ENCODE results near the gene OGFR.

OGFR gene

GRCh38 chr20:62818592-62819493, 14.2 kb downstream of the OGFR start (continued):
- 0 out of 2 replicates have a peak, but pooled peaks have one; percentile 42 for TF ChIP-seq PRDM10 (tag by site-specific recombination; IDR thresholded peaks at IDR 0.05)
- TF ChIP-seq, protein P1, sequence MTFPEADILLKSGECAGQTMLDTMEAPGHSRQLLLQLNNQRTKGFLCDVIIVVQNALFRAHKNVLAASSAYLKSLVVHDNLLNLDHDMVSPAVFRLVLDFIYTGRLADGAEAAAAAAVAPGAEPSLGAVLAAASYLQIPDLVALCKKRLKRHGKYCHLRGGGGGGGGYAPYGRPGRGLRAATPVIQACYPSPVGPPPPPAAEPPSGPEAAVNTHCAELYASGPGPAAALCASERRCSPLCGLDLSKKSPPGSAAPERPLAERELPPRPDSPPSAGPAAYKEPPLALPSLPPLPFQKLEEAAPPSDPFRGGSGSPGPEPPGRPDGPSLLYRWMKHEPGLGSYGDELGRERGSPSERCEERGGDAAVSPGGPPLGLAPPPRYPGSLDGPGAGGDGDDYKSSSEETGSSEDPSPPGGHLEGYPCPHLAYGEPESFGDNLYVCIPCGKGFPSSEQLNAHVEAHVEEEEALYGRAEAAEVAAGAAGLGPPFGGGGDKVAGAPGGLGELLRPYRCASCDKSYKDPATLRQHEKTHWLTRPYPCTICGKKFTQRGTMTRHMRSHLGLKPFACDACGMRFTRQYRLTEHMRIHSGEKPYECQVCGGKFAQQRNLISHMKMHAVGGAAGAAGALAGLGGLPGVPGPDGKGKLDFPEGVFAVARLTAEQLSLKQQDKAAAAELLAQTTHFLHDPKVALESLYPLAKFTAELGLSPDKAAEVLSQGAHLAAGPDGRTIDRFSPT (tag by site-specific recombination; IDR thresholded peaks at IDR 0.05), result peak; percentile 50; the same call in 1 of the 2 replicates
- TF ChIP-seq ZNF521 (tag by site-specific recombination; IDR thresholded peaks at IDR 0.05), result no peak
- TF ChIP-seq ZBTB20 (tag by site-specific recombination; IDR thresholded peaks at IDR 0.05), result peak; percentile 76
- TF ChIP-seq, protein P2, sequence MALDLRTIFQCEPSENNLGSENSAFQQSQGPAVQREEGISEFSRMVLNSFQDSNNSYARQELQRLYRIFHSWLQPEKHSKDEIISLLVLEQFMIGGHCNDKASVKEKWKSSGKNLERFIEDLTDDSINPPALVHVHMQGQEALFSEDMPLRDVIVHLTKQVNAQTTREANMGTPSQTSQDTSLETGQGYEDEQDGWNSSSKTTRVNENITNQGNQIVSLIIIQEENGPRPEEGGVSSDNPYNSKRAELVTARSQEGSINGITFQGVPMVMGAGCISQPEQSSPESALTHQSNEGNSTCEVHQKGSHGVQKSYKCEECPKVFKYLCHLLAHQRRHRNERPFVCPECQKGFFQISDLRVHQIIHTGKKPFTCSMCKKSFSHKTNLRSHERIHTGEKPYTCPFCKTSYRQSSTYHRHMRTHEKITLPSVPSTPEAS (tag by site-specific recombination; IDR thresholded peaks at IDR 0.05), result no peak
- TF ChIP-seq ZNF184 (tag by site-specific recombination; IDR thresholded peaks at IDR 0.05), result no peak
- TF ChIP-seq ZNF692 (tag by site-specific recombination; IDR thresholded peaks at IDR 0.05), result peak; percentile 78; the same call in 1 of the 2 replicates
- TF ChIP-seq KLF1 (tag by site-specific recombination; IDR thresholded peaks at IDR 0.05), result peak; percentile 61; the same call in 1 of the 2 replicates
- TF ChIP-seq ZNF148 (tag by site-specific recombination; IDR thresholded peaks at IDR 0.05; ENCODE audit: borderline replicate concordance), result no peak
- no peak for TF ChIP-seq ZNF211 (tag by site-specific recombination; IDR thresholded peaks at IDR 0.05; ENCODE audit: low read depth)
- TF ChIP-seq, protein P3, sequence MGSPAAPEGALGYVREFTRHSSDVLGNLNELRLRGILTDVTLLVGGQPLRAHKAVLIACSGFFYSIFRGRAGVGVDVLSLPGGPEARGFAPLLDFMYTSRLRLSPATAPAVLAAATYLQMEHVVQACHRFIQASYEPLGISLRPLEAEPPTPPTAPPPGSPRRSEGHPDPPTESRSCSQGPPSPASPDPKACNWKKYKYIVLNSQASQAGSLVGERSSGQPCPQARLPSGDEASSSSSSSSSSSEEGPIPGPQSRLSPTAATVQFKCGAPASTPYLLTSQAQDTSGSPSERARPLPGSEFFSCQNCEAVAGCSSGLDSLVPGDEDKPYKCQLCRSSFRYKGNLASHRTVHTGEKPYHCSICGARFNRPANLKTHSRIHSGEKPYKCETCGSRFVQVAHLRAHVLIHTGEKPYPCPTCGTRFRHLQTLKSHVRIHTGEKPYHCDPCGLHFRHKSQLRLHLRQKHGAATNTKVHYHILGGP (tag by site-specific recombination; IDR thresholded peaks at IDR 0.05), result no peak
- TF ChIP-seq ZEB2 (tag by site-specific recombination; IDR thresholded peaks at IDR 0.05), result peak; percentile 54
- no peak for TF ChIP-seq ZNF48 (tag by site-specific recombination; IDR thresholded peaks at IDR 0.05)
- TF ChIP-seq ZBTB17 (tag by site-specific recombination; IDR thresholded peaks at IDR 0.05), result peak; percentile 39; the same call in 1 of the 2 replicates
- TF ChIP-seq PBX3 (CRISPR knock-in tag; IDR thresholded peaks at IDR 0.05), result no peak
- peak; percentile 55; the same call in 1 of the 2 replicates for TF ChIP-seq ZNF341 (tag by site-specific recombination; IDR thresholded peaks at IDR 0.05; ENCODE audit: low read depth)
- TF ChIP-seq ZNF792 (tag by site-specific recombination; IDR thresholded peaks at IDR 0.05), result no peak
- peak; percentile 71 for TF ChIP-seq EGR2 (tag by site-specific recombination; IDR thresholded peaks at IDR 0.05; ENCODE audit: low read depth)
- no peak for TF ChIP-seq ZNF623 (tag by site-specific recombination; IDR thresholded peaks at IDR 0.05)
- TF ChIP-seq ZNF433 (tag by site-specific recombination; IDR thresholded peaks at IDR 0.05; ENCODE audit: low read depth), result no peak
- TF ChIP-seq MEIS1 (CRISPR knock-in tag; IDR thresholded peaks at IDR 0.05; ENCODE audit: borderline replicate concordance), result no peak
